GM12864 (cell line): ENCODE measurements around the gene CALCR.
"Not testable (repeated sequence)": the region's sequence is repeated elsewhere in the genome, so short reads cannot be mapped to it uniquely, and the experiment has no call there.

Experiments used
- DNase-seq: peaks from one replicate; pipeline ENCODE4 v3.0.0-alpha.2; 2011; ENCODE audit warnings: low read depth
- H3K4me3 ChIP-seq: 2 replicates; pipeline ENCODE4 v1.5.1; 2011; ENCODE audit warnings: mild to moderate bottlenecking, low read depth, low read length, control low read depth
- CTCF ChIP-seq: IDR thresholded peaks from 2 replicates; pipeline ENCODE4 v1.5.1; 2011; ENCODE audit warnings: low read depth, mild to moderate bottlenecking, moderate library complexity, low read length, control low read depth, inconsistent platforms; ENCODE audit errors: missing control alignments

Gene CALCR

GRCh38 chr7:93594250-93594649 lies 19.7 kb upstream of the CALCR start:
- DNase-seq, result no peak
- TF ChIP-seq CTCF, result no peak
- no peak overlapping the region for H3K4me3 ChIP-seq

GRCh38 chr7:93592588-93593266 lies 18.2 kb upstream of the CALCR start:
- no peak for TF ChIP-seq CTCF
- no peak overlapping the region for H3K4me3 ChIP-seq
- no peak for DNase-seq

- not testable (repeated sequence) for DNase-seq, H3K4me3 ChIP-seq
Measured at GRCh38 chr7:93591224-93592050, 16.9 kb upstream of the CALCR start.

- not testable (repeated sequence) for H3K4me3 ChIP-seq, DNase-seq
Measured at GRCh38 chr7:93586479-93586865, 11.9 kb upstream of the CALCR start.

- not testable (repeated sequence) for H3K4me3 ChIP-seq, DNase-seq
Measured at GRCh38 chr7:93585694-93586478, 11.4 kb upstream of the CALCR start.

GRCh38 chr7:93579431-93579830 lies 4.9 kb upstream of the CALCR start:
- no peak for DNase-seq
- H3K4me3 ChIP-seq, result no peak overlapping the region
- TF ChIP-seq CTCF, result no peak

GRCh38 chr7:93578762-93579161 lies 4.2 kb upstream of the CALCR start:
- no peak overlapping the region for H3K4me3 ChIP-seq
- DNase-seq, result no peak
- no peak for TF ChIP-seq CTCF

- no peak for TF ChIP-seq CTCF
- no peak overlapping the region for H3K4me3 ChIP-seq
- DNase-seq, result no peak
Measured at GRCh38 chr7:93575555-93576399, 1.3 kb upstream of the CALCR start.
